ENCODE measurements around the gene INO80C. TPM values are rescaled to one million over a fixed set of nuclear protein-coding genes. Genes with fewer than 3 reads are reported as not detected.
"Not testable (repeated sequence)": the region's sequence is repeated elsewhere in the genome, so short reads cannot be mapped to it uniquely, and the experiment has no call there.

INO80C gene
- total RNA-seq, 2 experiments from 2014 or later, result 30.8 to 37.4 TPM

GRCh38 chr18:35457140-35457704, 40.5 kb downstream of the INO80C start:
- CTCF ChIA-PET, result no interaction called here
- Mint-ChIP-seq H3K27ac (no peak overlapping the region), H3K4me3 (no peak overlapping the region), H3K36me3 (ENCODE audit: low read depth) (no peaks in the 10 kb centered on the region), H3K27me3 (no peaks in the 10 kb centered on the region), H3K4me1 (no peaks in the 10 kb centered on the region), H3K9me3 (ENCODE audit: low read depth) (no peaks in the 10 kb centered on the region)
- ATAC-seq (no peak), DNase-seq (no peak)
- POLR2A ChIA-PET, result interaction anchor here (0.7 kb wide), 1 partner anchor 288 kb away, joined by 3 read pairs; no protein-coding TSS in a partner anchor
- intact Hi-C loops (cut with DNase I, micrococcal nuclease), result no loop called here

- intact Hi-C loops (cut with DNase I, micrococcal nuclease), result no loop called here
- H3K9me3 Mint-ChIP-seq (ENCODE audit: low read depth), result peaks cover 1% of the 10 kb centered on the region
- POLR2A ChIA-PET, result interaction anchor here (0.7 kb wide), 1 partner anchor 68 kb away, joined by 3 read pairs; no protein-coding TSS in a partner anchor
- ATAC-seq, result no peak
- H3K36me3 Mint-ChIP-seq (ENCODE audit: low read depth), result no peaks in the 10 kb centered on the region
- no peaks in the 10 kb centered on the region for H3K27me3 Mint-ChIP-seq
- no peaks in the 10 kb centered on the region for H3K4me1 Mint-ChIP-seq
- no peak overlapping the region for H3K27ac Mint-ChIP-seq
- DNase-seq, result no peak
- CTCF ChIA-PET, result no interaction called here
- H3K4me3 Mint-ChIP-seq, result no peak overlapping the region
Observed at GRCh38 chr18:35455926-35456763, 41.6 kb downstream of the INO80C start.

DNA sequence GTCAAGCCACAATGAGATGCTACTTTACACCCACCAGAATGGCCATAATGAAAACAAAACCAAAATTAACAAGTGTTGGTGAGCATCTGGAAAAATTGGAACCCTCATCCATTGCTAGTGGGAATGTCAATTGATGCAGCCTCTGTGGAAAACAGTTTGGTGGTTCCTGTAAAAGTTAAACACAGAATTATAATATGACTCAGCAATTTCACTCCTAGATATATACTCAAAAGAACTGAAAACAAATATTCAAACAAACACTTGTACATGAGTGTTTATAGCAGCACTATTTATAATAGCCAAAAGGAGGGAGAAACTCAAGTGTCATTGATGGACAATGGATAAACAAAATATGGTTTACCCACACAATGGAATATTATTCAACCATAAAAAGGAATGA, 43.0 kb downstream of the INO80C start:
- H3K27ac Mint-ChIP-seq, result no peak overlapping the region
- H3K27me3 Mint-ChIP-seq, result no peaks in the 10 kb centered on the region
- DNase-seq (no peak), ATAC-seq (no peak)
- H3K36me3 Mint-ChIP-seq (ENCODE audit: low read depth), result no peaks in the 10 kb centered on the region
- no peaks in the 10 kb centered on the region for H3K4me1 Mint-ChIP-seq
- ChIA-PET CTCF (no interaction called here), POLR2A (no interaction called here)
- intact Hi-C loops (cut with DNase I, micrococcal nuclease), result no loop called here
- H3K4me3 Mint-ChIP-seq, result no peak overlapping the region
- peaks cover 1% of the 10 kb centered on the region for H3K9me3 Mint-ChIP-seq (ENCODE audit: low read depth)

DNA sequence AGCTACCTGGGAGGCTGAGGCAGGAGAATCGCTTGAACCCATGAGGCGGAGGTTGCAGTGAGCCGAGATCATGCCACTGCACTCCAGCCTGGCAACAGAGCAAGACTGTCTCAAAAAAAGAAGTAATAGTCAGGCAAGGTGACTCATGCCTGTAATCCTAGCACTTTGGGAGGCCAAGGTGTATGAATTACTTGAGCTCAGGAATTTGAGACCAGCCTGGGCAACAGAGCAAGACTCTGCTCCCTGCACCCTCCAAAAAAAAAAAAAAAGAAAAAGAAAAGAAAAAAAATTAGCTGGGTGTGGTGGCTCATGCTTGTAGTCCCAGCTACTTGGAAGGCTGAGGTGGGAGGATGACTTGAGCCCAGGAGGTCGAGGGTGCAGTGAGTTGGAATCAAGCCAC, 44.7 kb downstream of the INO80C start:
- CTCF ChIA-PET; H3K4me1 Mint-ChIP-seq; intact Hi-C loops (cut with DNase I, micrococcal nuclease); H3K27ac Mint-ChIP-seq; DNase-seq; H3K9me3 Mint-ChIP-seq (ENCODE audit: low read depth); H3K4me3 Mint-ChIP-seq; ATAC-seq; H3K27me3 Mint-ChIP-seq; H3K36me3 Mint-ChIP-seq (ENCODE audit: low read depth); POLR2A ChIA-PET: not testable (repeated sequence)

GRCh38 chr18:35451916-35452315, 45.8 kb downstream of the INO80C start:
- Mint-ChIP-seq H3K27ac (no peak overlapping the region), H3K4me1 (no peaks in the 10 kb centered on the region), H3K4me3 (no peak overlapping the region), H3K36me3 (ENCODE audit: low read depth) (no peaks in the 10 kb centered on the region), H3K9me3 (ENCODE audit: low read depth) (peaks cover 1% of the 10 kb centered on the region), H3K27me3 (no peaks in the 10 kb centered on the region)
- ATAC-seq (no peak), DNase-seq (no peak)
- intact Hi-C loops (cut with DNase I, micrococcal nuclease), result no loop called here
- CTCF ChIA-PET, result no interaction called here
- POLR2A ChIA-PET, result no interaction called here

DNA sequence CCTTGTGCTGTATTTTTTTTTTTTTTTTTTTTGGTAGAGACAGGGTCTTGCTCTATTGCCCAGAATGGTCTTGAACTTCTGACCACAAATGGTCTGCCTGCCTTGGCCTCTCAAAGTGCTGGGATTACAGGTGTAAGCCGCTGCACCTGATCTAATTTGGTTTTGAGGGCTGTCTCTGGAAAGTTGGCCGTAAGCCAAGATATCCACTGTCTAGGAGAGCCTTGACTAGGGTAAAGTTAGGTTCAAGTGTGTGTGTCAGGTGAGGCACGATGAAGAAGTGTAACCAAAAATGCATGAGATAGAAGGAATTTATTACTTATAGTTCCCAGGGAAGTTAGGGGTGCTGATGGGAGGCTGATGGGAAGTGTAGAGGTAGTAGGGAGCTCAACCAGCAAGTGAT, 46.7 kb downstream of the INO80C start:
- no peaks in the 10 kb centered on the region for H3K36me3 Mint-ChIP-seq (ENCODE audit: low read depth)
- ATAC-seq (no peak), DNase-seq (no peak)
- no peaks in the 10 kb centered on the region for H3K4me1 Mint-ChIP-seq
- no peaks in the 10 kb centered on the region for H3K27me3 Mint-ChIP-seq
- ChIA-PET POLR2A (no interaction called here), CTCF (no interaction called here)
- no peak overlapping the region for H3K4me3 Mint-ChIP-seq
- intact Hi-C loops (cut with DNase I, micrococcal nuclease), result no loop called here
- no peak overlapping the region for H3K27ac Mint-ChIP-seq
- H3K9me3 Mint-ChIP-seq (ENCODE audit: low read depth), result peaks cover 1% of the 10 kb centered on the region

DNA sequence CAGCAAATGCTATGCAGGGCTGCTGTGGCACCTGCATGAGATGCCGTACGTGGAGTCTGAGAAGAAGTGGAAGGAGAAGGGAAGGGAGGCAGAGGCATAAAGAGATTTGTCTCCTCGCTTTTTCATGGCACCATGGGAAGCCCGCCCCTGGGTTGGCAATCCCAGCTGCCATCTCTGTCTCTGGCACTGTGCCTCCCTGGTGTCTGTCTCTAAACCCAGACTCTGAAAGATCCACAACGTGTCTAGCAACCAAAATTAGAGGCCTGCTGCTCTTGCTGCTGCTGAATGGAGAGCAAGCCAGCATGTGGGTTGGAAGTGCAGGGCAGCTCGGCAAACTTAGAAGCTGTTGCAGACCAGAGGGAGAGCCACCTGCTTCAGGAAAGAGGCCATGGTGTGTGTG, 53.1 kb downstream of the INO80C start:
- no peaks in the 10 kb centered on the region for H3K4me1 Mint-ChIP-seq
- DNase-seq, result no peak
- ChIA-PET POLR2A (no interaction called here), CTCF (no interaction called here)
- no peak overlapping the region for H3K4me3 Mint-ChIP-seq
- no peaks in the 10 kb centered on the region for H3K36me3 Mint-ChIP-seq (ENCODE audit: low read depth)
- H3K27ac Mint-ChIP-seq, result no peak overlapping the region
- intact Hi-C loops (cut with DNase I, micrococcal nuclease), result no loop called here
- no peak for ATAC-seq
- no peaks in the 10 kb centered on the region for H3K9me3 Mint-ChIP-seq (ENCODE audit: low read depth)
- no peaks in the 10 kb centered on the region for H3K27me3 Mint-ChIP-seq

- ATAC-seq (no peak), DNase-seq (no peak)
- Mint-ChIP-seq H3K4me3 (no peak overlapping the region), H3K36me3 (ENCODE audit: low read depth) (no peaks in the 10 kb centered on the region), H3K9me3 (ENCODE audit: low read depth) (no peaks in the 10 kb centered on the region), H3K4me1 (no peaks in the 10 kb centered on the region), H3K27me3 (no peaks in the 10 kb centered on the region), H3K27ac (no peak overlapping the region)
- intact Hi-C loops (cut with DNase I, micrococcal nuclease), result no loop called here
- CTCF ChIA-PET, result no interaction called here
- POLR2A ChIA-PET, result no interaction called here
Observed at GRCh38 chr18:35443847-35444246, 53.9 kb downstream of the INO80C start.

GRCh38 chr18:35443434-35443833, 54.3 kb downstream of the INO80C start:
- CTCF ChIA-PET, result no interaction called here
- H3K4me3 Mint-ChIP-seq, result no peak overlapping the region
- POLR2A ChIA-PET, result no interaction called here
- H3K9me3 Mint-ChIP-seq (ENCODE audit: low read depth), result no peaks in the 10 kb centered on the region
- ATAC-seq, result no peak
- intact Hi-C loops (cut with DNase I, micrococcal nuclease), result no loop called here
- no peaks in the 10 kb centered on the region for H3K27me3 Mint-ChIP-seq
- H3K36me3 Mint-ChIP-seq (ENCODE audit: low read depth), result no peaks in the 10 kb centered on the region
- H3K4me1 Mint-ChIP-seq, result no peaks in the 10 kb centered on the region
- H3K27ac Mint-ChIP-seq, result no peak overlapping the region
- no peak for DNase-seq

GRCh38 chr18:35442701-35443100, 55.1 kb downstream of the INO80C start:
- Mint-ChIP-seq H3K36me3 (ENCODE audit: low read depth) (no peaks in the 10 kb centered on the region), H3K27ac (no peak overlapping the region), H3K4me1 (no peaks in the 10 kb centered on the region), H3K4me3 (no peak overlapping the region), H3K9me3 (ENCODE audit: low read depth) (no peaks in the 10 kb centered on the region), H3K27me3 (no peaks in the 10 kb centered on the region)
- DNase-seq (no peak), ATAC-seq (no peak)
- intact Hi-C loops (cut with DNase I, micrococcal nuclease), result no loop called here
- POLR2A ChIA-PET, result no interaction called here
- CTCF ChIA-PET, result no interaction called here

GRCh38 chr18:35441857-35442595, 55.7 kb downstream of the INO80C start:
- no peak overlapping the region for H3K27ac Mint-ChIP-seq
- ATAC-seq (no peak), DNase-seq (no peak)
- H3K4me1 Mint-ChIP-seq, result no peaks in the 10 kb centered on the region
- POLR2A ChIA-PET, result no interaction called here
- H3K9me3 Mint-ChIP-seq (ENCODE audit: low read depth), result no peaks in the 10 kb centered on the region
- no peaks in the 10 kb centered on the region for H3K27me3 Mint-ChIP-seq
- CTCF ChIA-PET, result interaction anchor here (0.6 kb wide), 2 partner anchors 302 to 310 kb away, joined by 3 read pairs; no protein-coding TSS in a partner anchor
- intact Hi-C loops (cut with DNase I, micrococcal nuclease), result no loop called here
- H3K36me3 Mint-ChIP-seq (ENCODE audit: low read depth), result no peaks in the 10 kb centered on the region
- H3K4me3 Mint-ChIP-seq, result no peak overlapping the region
